ENCODE data around the gene RBFOX1. TPM values are rescaled to one million over a fixed set of nuclear protein-coding genes. Genes with fewer than 3 reads are reported as not detected.

RBFOX1 gene
- total and polyA plus RNA-seq, 2 donors from 2014 or later: 0.24 to 0.66 TPM

GRCh38 chr16:7319514-7319913 lies 13.1 kb upstream of the RBFOX1 start:
- Histone ChIP-seq H3K27me3 (ENCODE audit: control insufficient read depth, insufficient read depth, low read length) (no peaks in the 10 kb centered on the region), H3K9me3 (ENCODE audit: control insufficient read depth in 2 of 3, insufficient read depth in 1 of 3, low read length in 3 of 3) (no peaks in the 10 kb centered on the region), H3K9ac (ENCODE audit: low read length in 3 of 3) (no peak overlapping the region), H3K4me3 (ENCODE audit: low read length in 3 of 3) (no peak overlapping the region), H3K4me1 (ENCODE audit: control insufficient read depth in 2 of 3, insufficient read depth in 2 of 3, low read depth in 1 of 3, low read length in 3 of 3) (no peaks in the 10 kb centered on the region), H3K36me3 (ENCODE audit: control insufficient read depth in 2 of 3, insufficient read depth in 3 of 3, low read length in 3 of 3) (no peaks in the 10 kb centered on the region), H3K27ac (ENCODE audit: low read depth in 2 of 2, low read length in 2 of 2) (no peak overlapping the region)
- no peak for FAIRE-seq
- TF ChIP-seq CTCF (IDR thresholded peaks at IDR 0.05; ENCODE audit: borderline replicate concordance, extremely low read depth, insufficient read depth): no peak
- no peak for DNase-seq
- intact Hi-C loops (cut with DNase I): no loop called here

- TF ChIP-seq CTCF (IDR thresholded peaks at IDR 0.05; ENCODE audit: borderline replicate concordance, extremely low read depth, insufficient read depth): no peak
- DNase-seq: no peak
These were observed 11.0 kb upstream of the RBFOX1 start for GRCh38 chr16:7321661-7322060.

GRCh38 chr16:7324321-7324720 lies 8.3 kb upstream of the RBFOX1 start:
- Histone ChIP-seq H3K27me3 (ENCODE audit: control insufficient read depth, insufficient read depth, low read length) (no peaks in the 10 kb centered on the region), H3K4me3 (ENCODE audit: low read length in 3 of 3) (no peak overlapping the region), H3K36me3 (ENCODE audit: control insufficient read depth in 2 of 3, insufficient read depth in 3 of 3, low read length in 3 of 3) (no peaks in the 10 kb centered on the region), H3K9me3 (ENCODE audit: control insufficient read depth in 2 of 3, insufficient read depth in 1 of 3, low read length in 3 of 3) (no peaks in the 10 kb centered on the region), H3K9ac (ENCODE audit: low read length in 3 of 3) (no peak overlapping the region), H3K4me1 (ENCODE audit: control insufficient read depth in 2 of 3, insufficient read depth in 2 of 3, low read depth in 1 of 3, low read length in 3 of 3) (no peaks in the 10 kb centered on the region), H3K27ac (ENCODE audit: low read depth in 2 of 2, low read length in 2 of 2) (no peak overlapping the region)
- intact Hi-C loops (cut with DNase I): no loop called here
- no peak for FAIRE-seq
- no peak for TF ChIP-seq CTCF (IDR thresholded peaks at IDR 0.05; ENCODE audit: borderline replicate concordance, extremely low read depth, insufficient read depth)
- DNase-seq: no peak

More at GRCh38 chr16:7321661-7322060, 11.0 kb upstream of the RBFOX1 start:
- no peak overlapping the region for H3K9ac ChIP-seq (ENCODE audit: low read length in 3 of 3)
- H3K27ac ChIP-seq (ENCODE audit: low read depth in 2 of 2, low read length in 2 of 2): no peak overlapping the region
- H3K36me3 ChIP-seq (ENCODE audit: control insufficient read depth in 2 of 3, insufficient read depth in 3 of 3, low read length in 3 of 3): no peaks in the 10 kb centered on the region
- H3K4me3 ChIP-seq (ENCODE audit: low read length in 3 of 3): no peak overlapping the region
- H3K9me3 ChIP-seq (ENCODE audit: control insufficient read depth in 2 of 3, insufficient read depth in 1 of 3, low read length in 3 of 3): no peaks in the 10 kb centered on the region
- H3K4me1 ChIP-seq (ENCODE audit: control insufficient read depth in 2 of 3, insufficient read depth in 2 of 3, low read depth in 1 of 3, low read length in 3 of 3): no peaks in the 10 kb centered on the region
- FAIRE-seq: no peak
- intact Hi-C loops (cut with DNase I): no loop called here
- H3K27me3 ChIP-seq (ENCODE audit: control insufficient read depth, insufficient read depth, low read length): no peaks in the 10 kb centered on the region

DNA sequence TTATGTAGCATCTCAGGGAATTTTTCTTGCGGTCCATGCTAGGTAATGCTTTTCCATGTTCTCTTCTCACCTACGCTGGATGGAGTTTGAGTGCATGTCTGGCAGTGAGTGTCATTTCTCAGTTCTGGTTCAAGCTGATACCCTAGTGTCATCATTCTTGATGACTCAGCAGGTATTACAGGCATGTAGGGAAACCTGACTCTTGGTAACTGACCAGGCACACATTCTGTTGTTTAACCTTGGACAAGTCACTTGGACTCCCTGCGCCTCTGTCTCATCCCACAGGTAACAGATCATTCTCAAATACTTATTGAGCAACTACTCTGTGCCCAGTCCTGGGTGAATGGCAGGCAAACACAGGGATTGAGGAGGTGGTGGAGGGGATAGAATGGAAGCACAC lies 6.8 kb upstream of the RBFOX1 start:
- FAIRE-seq: no peak
- H3K27me3 ChIP-seq (ENCODE audit: control insufficient read depth, insufficient read depth, low read length): no peaks in the 10 kb centered on the region
- intact Hi-C loops (cut with DNase I): no loop called here

More for the DNA sequence above, 6.8 kb upstream of the RBFOX1 start:
- Histone ChIP-seq H3K27ac (ENCODE audit: low read depth in 2 of 2, low read length in 2 of 2) (no peak overlapping the region), H3K9me3 (ENCODE audit: control insufficient read depth in 2 of 3, insufficient read depth in 1 of 3, low read length in 3 of 3) (no peaks in the 10 kb centered on the region), H3K4me1 (ENCODE audit: control insufficient read depth in 2 of 3, insufficient read depth in 2 of 3, low read depth in 1 of 3, low read length in 3 of 3) (no peaks in the 10 kb centered on the region), H3K4me3 (ENCODE audit: low read length in 3 of 3) (no peak overlapping the region), H3K36me3 (ENCODE audit: control insufficient read depth in 2 of 3, insufficient read depth in 3 of 3, low read length in 3 of 3) (no peaks in the 10 kb centered on the region), H3K9ac (ENCODE audit: low read length in 3 of 3) (no peak overlapping the region)
- no peak for TF ChIP-seq CTCF (IDR thresholded peaks at IDR 0.05; ENCODE audit: borderline replicate concordance, extremely low read depth, insufficient read depth)
- no peak for DNase-seq
